ENCODE data around the gene NRXN2. TPM values are rescaled to one million over a fixed set of nuclear protein-coding genes. Genes with fewer than 3 reads are reported as not detected.

NRXN2 gene
- polyA plus RNA-seq, 4 donors = 15.1 to 55.2 (median 18.8) TPM

DNA sequence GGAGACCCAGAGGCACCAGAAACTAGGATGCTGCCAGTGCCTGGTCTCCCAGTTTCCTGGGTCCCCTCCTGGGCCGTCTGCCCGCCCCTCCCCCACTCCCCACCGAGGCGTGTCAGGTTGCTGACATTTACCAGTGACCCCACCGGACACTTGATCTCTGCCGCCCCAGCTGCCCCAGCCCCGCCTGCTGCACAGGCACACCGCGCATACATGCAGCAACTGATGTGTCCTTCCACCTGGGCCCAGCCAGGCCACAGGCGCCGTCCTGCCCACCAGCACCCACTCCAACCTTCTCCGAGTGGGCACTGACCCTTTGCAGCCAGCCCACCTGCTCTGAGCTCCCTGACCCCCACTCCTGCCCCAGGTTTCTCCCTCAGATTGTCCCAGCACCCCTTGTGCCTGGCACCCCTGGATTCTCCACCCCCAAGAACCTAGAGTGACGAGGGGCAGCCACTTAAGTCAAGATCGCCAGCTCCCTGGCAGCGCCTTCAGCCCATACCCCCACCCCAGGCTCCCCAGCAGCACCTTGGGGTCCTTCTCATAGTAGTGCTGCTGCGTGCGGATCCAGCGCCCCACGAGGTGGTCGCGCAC lies 36.2 kb upstream of the NRXN2 start:
- DNase-seq (ENCODE audit: low read depth in 4 of 4, low spot score in 3 of 4) = no peak

- DNase-seq (ENCODE audit: low read depth in 4 of 4, low spot score in 3 of 4) = no peak
These were observed 35.5 kb upstream of the NRXN2 start for GRCh38 chr11:64758330-64759079.

DNA sequence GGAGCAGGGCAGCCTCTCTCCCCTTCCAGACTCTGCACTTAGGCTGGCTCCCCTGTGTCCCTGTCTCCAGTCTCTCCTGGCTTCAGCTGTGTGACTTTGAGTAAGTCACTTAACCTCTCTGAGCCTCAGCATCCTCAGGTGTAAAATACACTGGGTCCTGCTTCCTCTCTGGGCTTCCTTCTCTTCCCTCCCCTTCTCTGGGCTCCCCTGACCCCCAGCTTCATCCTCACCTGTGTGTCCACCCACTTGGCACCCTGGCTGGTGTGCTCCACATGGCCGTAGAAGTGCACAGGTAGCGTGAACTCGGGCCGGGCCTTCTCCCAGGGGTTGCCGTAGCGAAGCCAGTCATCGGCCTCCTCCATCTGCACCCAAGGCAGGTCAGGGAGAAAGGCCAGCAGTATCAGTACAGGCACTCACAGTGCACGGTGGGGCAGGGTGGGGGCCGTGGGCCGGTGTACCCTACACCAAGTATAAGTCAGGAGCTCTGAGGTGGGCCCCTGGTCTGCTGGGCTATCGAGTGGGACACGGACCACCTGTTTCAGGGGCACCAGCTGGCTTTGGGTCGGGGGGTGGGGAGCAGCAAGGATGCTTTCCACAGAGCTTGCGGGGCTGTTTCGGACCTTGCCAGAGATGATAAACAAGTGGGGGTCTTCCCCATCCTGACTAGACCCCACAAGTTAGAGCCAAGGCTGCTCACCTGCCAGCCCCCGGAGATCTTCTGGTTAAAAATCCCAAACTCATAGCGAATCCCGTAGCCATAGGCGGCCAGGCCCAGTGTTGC lies 34.7 kb upstream of the NRXN2 start:
- no peak for DNase-seq (ENCODE audit: low read depth in 4 of 4, low spot score in 3 of 4)

DNA sequence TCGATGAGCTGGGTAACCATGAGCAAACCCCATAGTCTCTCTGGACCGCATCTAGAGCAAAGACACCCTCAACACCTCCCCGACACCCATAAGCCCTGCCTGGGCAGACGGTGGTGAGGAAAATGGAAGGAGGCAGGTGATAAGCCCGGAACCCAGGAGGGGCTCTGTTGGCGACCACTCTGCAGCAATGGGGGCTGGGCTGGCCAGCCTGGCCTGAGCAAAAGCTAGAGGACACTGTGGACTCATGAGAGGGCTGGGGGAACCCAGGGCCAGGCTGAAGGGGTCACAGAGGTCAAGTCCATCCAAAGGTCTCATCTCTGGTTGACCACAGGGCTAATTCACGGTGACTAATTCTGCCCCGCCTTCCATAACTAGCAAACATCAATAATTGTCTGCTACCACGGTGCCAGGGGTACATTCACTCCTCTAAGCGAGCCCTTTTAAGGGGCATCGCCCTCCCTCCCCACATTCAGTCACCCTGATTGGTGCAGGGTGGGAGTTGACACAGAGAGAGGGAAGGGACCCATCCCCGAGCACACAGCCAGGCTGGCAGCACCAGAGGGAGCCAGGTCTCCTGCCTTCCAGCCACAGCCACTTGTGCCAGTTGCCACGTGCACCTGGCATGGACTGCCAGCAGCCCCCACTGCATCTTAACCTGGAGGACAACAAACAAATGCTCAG lies 32.8 kb upstream of the NRXN2 start:
- DNase-seq (ENCODE audit: low read depth in 4 of 4, low spot score in 3 of 4) = no peak

DNA sequence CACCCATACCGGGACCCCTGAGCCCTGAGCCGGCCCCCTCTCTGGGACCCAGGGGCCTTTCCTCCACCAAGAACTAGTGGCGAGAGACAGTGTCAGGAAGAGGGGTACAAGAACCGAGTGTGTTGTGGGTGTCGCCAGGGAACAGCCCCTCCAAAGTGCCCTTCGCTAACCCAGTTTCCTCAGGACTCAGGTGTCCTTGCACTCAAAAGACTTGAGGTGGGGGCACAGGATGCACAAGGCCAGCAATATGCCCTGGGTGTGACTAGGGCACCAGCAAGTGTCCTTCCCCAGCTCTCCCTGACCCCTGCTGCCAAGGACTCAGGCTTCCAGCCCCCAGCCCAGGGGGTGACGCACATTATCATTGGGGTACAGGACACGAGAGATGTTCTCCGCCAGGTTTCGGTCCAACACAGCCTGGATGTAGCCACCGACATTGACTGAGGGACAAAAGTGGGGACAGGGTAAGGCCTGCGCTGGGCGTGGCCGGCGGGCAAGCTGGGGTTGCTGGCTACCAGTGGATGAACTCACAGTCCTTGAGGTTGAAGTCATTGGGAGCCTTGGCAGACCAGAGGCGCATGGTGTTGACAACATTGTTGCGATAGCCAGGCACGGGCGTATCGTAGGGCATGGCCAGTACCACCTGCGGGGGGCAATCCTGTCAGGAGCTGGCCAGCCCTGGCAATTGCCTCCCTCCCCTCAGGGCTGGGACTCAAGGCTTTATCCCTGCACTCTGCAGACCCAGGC lies 32.1 kb upstream of the NRXN2 start:
- DNase-seq (ENCODE audit: low read depth in 4 of 4, low spot score in 3 of 4) = no peak

GRCh38 chr11:64754124-64754918 lies 31.3 kb upstream of the NRXN2 start:
- no peak for DNase-seq (ENCODE audit: low read depth in 4 of 4, low spot score in 3 of 4)

- no peak for DNase-seq (ENCODE audit: low read depth in 4 of 4, low spot score in 3 of 4)
These were observed 30.6 kb upstream of the NRXN2 start for GRCh38 chr11:64753380-64754123.

DNA sequence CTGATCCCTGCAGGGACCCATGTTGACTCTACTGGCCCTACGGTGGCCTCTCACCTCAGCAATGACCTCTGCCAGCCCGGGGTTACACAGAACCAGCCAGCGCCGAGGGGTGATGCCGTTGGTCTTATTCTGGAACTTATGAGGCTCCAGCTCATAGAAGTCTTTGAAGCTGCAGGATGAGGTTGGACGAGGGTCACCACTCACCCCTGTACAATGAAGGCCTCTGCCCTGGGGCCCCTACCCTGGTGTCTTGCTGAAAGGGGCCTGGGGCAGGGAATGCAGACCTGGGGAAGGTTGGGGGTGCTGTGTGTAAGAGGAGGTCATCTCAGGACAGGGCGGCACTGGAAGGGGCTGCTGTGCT lies 30.0 kb upstream of the NRXN2 start:
- no peak for DNase-seq (ENCODE audit: low read depth in 4 of 4, low spot score in 3 of 4)

DNA sequence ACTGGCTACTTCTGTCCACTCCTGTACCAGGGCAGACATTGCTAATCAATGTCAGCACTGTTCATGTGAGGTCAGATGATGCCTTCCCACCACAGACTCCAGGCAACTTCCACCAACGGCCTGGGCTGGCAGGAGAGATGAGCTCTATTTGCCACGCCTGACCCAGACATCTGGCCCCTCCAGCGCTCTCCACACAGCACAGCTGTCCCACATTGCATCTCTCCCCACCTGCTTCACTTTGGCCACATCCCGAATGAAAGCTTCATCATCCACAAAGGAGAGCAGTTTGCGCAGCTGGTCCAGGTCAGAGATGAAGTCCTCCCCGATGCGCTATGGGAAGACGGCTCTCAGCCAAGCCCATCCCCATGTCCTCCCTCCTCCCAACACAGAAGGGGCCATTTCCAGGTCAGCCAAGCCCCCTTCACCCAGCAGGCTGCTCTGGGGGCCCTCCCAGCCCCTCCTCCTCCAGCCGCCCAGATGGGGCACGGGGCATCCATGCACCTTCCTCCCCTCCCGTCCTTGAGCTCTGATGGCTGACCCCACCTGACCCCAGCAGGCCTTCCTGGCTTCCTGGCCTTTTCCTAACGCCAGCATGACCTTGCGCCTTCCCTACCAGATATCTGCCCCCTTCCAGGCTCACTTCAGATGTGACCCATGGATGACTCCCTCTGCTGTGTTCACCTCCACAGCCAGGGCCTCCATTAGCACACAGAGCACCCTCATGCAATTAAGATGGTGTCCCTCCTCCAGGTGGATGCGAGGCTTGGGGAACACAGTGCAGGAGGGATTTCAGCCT lies 29.4 kb upstream of the NRXN2 start:
- DNase-seq (ENCODE audit: low read depth in 4 of 4, low spot score in 3 of 4) = no peak

DNA sequence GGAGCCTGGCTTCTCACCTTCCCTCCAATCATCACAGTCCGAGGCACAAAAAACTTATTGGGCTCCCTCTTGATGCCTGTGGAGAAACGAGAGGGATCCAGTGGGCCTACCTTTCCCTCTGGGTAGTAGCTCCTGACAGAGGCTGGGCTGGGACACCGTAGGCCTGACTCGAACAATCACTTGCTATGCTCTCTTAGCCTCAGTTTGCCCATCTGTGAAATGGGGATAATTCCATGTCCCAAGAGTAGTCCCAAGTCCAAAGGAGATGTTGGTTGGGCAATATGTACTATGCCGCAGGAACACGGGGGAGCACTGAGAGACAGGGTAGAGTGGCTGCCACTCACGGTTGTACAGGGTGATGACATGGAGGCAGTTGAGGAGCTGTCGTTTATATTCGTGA lies 28.6 kb upstream of the NRXN2 start:
- no peak for DNase-seq (ENCODE audit: low read depth in 4 of 4, low spot score in 3 of 4)

- DNase-seq (ENCODE audit: low read depth in 4 of 4, low spot score in 3 of 4) = no peak
These were observed 28.1 kb upstream of the NRXN2 start for GRCh38 chr11:64751136-64751535.

- no peak for DNase-seq (ENCODE audit: low read depth in 4 of 4, low spot score in 3 of 4)
These were observed 27.5 kb upstream of the NRXN2 start for GRCh38 chr11:64750361-64751054.

GRCh38 chr11:64747961-64748665 lies 25.1 kb upstream of the NRXN2 start:
- DNase-seq (ENCODE audit: low read depth in 4 of 4, low spot score in 3 of 4) = no peak

DNA sequence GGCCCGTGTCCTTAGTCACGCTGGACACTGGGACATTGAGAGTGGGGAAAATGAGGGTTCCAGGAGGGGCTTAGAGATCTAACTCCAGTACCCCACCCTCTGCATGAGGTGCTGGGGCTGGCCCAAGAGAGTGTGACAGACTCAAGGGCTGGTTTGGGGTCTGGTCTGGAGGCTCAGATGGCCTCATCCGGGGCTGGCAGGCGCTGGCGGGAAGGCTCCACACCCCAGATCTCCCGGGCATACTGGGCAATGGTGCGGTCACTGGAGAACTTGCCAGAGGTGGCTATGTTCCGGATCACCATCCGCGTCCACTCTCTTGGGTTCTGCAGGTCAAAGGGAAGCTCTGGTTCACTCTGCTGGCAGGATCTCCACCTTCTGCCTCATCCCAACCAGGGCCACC lies 23.5 kb upstream of the NRXN2 start:
- no peak for DNase-seq (ENCODE audit: low read depth in 4 of 4, low spot score in 3 of 4)

- DNase-seq (ENCODE audit: low read depth in 4 of 4, low spot score in 3 of 4) = no peak
These were observed 22.7 kb upstream of the NRXN2 start for GRCh38 chr11:64745521-64746328.

DNA sequence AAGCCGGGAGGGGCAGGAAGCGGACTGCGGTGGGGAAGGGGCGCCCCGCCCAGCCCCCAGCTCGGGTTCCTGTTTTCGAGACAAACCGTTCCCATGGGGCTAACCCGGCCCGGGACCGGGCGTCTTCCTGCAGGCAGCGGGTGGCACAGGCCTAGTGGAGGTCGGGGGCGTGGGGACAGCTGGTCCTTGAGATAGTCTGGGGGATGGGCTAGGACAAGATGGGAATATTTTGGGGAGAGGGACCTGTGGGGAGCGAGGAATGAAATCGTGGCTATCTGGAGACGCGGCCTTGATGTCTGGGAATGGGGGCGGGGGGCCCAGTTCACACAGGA lies 22.2 kb upstream of the NRXN2 start:
- DNase-seq (ENCODE audit: low read depth in 4 of 4, low spot score in 3 of 4) = no peak

All from left renal pelvis (tissue), 4 donors.